Measurements from ENCODE around the gene ARMC2.
A peak's percentile ranks its signal among the peaks of the same experiment; 100 is the strongest.

ARMC2 gene

DNA sequence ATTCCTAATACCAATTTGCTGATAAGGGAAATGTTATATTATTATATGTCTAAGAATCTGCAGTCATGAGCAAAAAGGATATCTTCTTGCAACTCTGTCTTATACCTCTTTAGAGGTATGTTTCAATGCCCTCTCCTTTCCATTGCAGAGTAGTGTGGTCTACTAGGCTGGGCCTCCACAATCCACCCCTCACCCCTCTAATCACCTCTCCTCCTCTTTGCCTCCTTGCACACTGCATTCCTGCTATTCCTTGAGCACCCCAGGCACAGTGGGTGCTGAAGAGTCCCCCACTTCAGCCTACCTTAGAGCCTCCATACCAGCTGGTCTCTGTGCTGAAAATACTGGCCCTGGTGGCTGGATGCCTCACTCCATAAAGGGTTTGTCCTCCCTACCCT, 26.9 kb downstream of the ARMC2 start:
- H3K27me3 ChIP-seq: no peaks in the 10 kb centered on the region
- H3K9me3 ChIP-seq: no peaks in the 10 kb centered on the region
- peak overlapping the region; percentile 75 for H3K27ac ChIP-seq
- H3K4me1 ChIP-seq (ENCODE audit: control insufficient read depth in 1 of 2, insufficient read depth in 1 of 2, low read depth in 1 of 2, low read length in 1 of 2): peaks cover 17 to 24% of the 10 kb centered on the region in 2 experiments
- H3K36me3 ChIP-seq: peaks cover 16% of the 10 kb centered on the region
- TF ChIP-seq, protein P1, sequence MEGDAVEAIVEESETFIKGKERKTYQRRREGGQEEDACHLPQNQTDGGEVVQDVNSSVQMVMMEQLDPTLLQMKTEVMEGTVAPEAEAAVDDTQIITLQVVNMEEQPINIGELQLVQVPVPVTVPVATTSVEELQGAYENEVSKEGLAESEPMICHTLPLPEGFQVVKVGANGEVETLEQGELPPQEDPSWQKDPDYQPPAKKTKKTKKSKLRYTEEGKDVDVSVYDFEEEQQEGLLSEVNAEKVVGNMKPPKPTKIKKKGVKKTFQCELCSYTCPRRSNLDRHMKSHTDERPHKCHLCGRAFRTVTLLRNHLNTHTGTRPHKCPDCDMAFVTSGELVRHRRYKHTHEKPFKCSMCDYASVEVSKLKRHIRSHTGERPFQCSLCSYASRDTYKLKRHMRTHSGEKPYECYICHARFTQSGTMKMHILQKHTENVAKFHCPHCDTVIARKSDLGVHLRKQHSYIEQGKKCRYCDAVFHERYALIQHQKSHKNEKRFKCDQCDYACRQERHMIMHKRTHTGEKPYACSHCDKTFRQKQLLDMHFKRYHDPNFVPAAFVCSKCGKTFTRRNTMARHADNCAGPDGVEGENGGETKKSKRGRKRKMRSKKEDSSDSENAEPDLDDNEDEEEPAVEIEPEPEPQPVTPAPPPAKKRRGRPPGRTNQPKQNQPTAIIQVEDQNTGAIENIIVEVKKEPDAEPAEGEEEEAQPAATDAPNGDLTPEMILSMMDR (IDR thresholded peaks at IDR 0.05): no peak
- H3K4me3 ChIP-seq (ENCODE audit: low read depth in 1 of 2, low read length in 1 of 2): no peak overlapping the region

DNA sequence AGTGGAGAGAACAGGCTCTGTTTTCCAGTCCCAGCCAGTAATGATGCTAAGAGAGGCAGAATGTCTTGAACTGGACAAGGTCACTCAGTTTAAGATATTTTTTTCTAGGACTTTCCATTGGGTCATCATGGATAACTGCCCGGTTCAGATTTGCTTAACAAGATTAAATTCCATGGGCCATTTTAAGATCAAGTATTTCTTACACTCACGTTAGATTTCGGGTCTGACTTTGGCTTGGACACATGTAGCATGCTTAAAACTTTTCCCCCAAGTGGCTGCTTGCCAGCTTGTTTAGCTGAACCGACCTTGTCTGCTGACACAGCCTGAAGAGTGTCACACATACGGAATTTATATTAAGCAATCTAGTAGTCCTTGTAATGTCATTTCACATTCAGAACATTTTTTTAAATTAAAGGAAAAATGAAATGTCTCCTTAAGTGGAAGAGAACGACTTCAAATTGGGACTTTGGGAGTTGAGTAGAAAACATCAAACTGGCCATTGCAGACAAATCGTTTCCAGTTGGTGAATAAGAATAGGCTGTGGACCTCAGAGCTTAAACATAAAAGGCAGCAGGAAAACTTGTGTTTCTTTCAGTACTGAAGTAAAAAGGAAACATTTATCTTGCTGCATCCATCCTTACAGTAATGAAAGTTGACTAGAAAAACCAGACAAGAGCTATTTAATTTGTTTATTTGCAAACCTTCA, 29.0 kb downstream of the ARMC2 start:
- TF ChIP-seq, protein P1 (IDR thresholded peaks at IDR 0.05): no peak
- no peak overlapping the region for H3K27ac ChIP-seq

DNA sequence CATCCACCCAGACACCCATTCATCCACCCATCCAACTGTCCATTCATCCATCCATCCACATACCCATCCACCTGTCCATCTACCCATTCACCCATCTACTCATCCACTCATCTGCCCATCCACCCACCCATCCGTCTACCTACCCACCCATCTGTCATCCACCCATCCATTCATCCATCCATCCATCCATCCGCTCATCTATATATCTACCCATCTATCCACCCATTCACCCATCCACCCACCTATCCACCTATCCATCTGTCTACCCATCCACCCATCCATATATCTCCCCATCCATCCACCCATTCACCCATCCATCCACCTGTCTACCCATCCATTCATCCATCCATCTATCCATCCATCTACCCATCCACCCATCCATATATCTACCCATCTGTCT, 30.7 kb downstream of the ARMC2 start:
- H3K36me3 ChIP-seq: peaks cover 16% of the 10 kb centered on the region
- no peak overlapping the region for H3K27ac ChIP-seq
- H3K4me1 ChIP-seq (ENCODE audit: control insufficient read depth in 1 of 2, insufficient read depth in 1 of 2, low read depth in 1 of 2, low read length in 1 of 2): peaks cover 17 to 20% of the 10 kb centered on the region in 2 experiments
- H3K4me3 ChIP-seq (ENCODE audit: low read depth in 1 of 2, low read length in 1 of 2): no peak overlapping the region
- TF ChIP-seq, protein P1 (IDR thresholded peaks at IDR 0.05): no peak
- no peaks in the 10 kb centered on the region for H3K27me3 ChIP-seq
- H3K9me3 ChIP-seq: no peaks in the 10 kb centered on the region

More for the DNA sequence above, 29.0 kb downstream of the ARMC2 start:
- Histone ChIP-seq H3K4me3 (ENCODE audit: low read depth in 1 of 2, low read length in 1 of 2) (no peak overlapping the region), H3K9me3 (no peaks in the 10 kb centered on the region), H3K36me3 (peaks cover 16% of the 10 kb centered on the region), H3K4me1 (ENCODE audit: control insufficient read depth in 1 of 2, insufficient read depth in 1 of 2, low read depth in 1 of 2, low read length in 1 of 2) (peaks cover 17 to 24% of the 10 kb centered on the region in 2 experiments), H3K27me3 (no peaks in the 10 kb centered on the region)

DNA sequence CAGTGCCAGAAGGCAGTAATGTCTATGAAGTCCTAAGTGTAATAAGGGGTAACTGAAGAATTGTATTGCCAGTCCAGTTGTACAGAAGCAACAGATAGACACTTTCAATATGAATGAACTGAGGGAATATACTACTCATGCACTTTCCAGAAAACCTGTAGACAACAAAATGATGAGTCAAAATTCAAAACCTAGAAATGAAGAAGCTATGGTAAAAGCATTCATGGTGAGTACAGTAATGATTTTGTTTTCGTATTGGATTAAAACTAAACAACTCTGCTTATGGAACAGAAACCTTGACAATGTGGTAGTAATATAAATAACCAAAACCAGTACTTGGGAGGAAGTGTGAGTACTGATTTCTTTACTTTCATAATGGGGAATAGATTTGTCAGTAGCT, 35.0 kb downstream of the ARMC2 start:
- Histone ChIP-seq H3K36me3 (peaks cover 11% of the 10 kb centered on the region), H3K27me3 (no peaks in the 10 kb centered on the region), H3K9me3 (no peaks in the 10 kb centered on the region), H3K27ac (no peak overlapping the region), H3K4me3 (ENCODE audit: low read depth in 1 of 2, low read length in 1 of 2) (no peak overlapping the region), H3K4me1 (ENCODE audit: control insufficient read depth in 1 of 2, insufficient read depth in 1 of 2, low read depth in 1 of 2, low read length in 1 of 2) (no peaks in the 10 kb centered on the region)
- TF ChIP-seq, protein P1 (IDR thresholded peaks at IDR 0.05): no peak

DNA sequence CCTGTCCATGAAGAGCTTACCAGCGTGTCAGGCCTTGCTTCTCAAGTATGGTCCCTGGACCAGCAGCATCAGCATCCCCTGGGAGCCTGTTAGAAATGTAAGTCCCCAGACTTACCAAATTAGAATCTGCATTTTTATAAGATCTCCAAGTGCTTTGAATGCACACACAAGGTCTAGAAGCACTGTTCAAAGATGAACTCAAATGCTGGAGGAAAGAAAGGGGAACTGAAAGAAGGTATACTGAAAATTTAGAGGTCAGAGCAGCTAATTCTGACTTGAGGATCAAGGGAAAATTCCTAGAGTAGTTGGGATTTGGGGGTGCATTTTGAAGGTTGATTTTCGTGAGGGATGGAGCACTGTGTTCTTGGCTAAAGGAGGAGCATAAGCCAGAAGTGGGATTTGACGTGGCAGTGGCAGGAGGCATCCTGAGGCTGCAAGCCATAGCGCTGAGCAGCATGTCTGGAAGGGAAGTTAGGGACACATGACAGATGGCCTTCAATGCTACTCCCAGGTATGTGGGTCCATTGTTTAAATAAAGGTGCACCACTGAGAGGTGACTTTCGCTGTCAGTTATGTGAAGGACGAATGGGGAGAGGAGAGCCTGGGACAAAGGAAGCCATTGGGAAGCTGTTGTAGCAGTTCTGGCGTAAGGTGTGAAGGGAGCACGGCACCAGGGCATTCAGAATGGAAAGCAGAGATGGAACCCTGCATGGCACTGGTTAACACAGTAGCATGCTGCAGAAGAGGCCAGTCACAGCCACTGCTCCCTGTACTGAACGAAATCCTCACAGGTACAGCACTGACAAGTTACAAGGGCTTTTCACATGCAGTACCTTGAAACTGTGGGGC, 36.2 kb downstream of the ARMC2 start:
- no peaks in the 10 kb centered on the region for H3K4me1 ChIP-seq (ENCODE audit: control insufficient read depth in 1 of 2, insufficient read depth in 1 of 2, low read depth in 1 of 2, low read length in 1 of 2)
- no peaks in the 10 kb centered on the region for H3K36me3 ChIP-seq
- TF ChIP-seq, protein P1 (IDR thresholded peaks at IDR 0.05): no peak
- no peak overlapping the region for H3K27ac ChIP-seq
- H3K9me3 ChIP-seq: no peaks in the 10 kb centered on the region
- H3K4me3 ChIP-seq (ENCODE audit: low read depth in 1 of 2, low read length in 1 of 2): no peak overlapping the region
- H3K27me3 ChIP-seq: no peaks in the 10 kb centered on the region
